ENCODE measurements around the gene CYB5D1.
A peak's percentile ranks its signal among the peaks of the same experiment; 100 is the strongest.
"Not testable (repeated sequence)": the region's sequence is repeated elsewhere in the genome, so short reads cannot be mapped to it uniquely, and the experiment has no call there.

CYB5D1 gene, protein sequence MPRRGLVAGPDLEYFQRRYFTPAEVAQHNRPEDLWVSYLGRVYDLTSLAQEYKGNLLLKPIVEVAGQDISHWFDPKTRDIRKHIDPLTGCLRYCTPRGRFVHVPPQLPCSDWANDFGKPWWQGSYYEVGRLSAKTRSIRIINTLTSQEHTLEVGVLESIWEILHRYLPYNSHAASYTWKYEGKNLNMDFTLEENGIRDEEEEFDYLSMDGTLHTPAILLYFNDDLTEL

DNA sequence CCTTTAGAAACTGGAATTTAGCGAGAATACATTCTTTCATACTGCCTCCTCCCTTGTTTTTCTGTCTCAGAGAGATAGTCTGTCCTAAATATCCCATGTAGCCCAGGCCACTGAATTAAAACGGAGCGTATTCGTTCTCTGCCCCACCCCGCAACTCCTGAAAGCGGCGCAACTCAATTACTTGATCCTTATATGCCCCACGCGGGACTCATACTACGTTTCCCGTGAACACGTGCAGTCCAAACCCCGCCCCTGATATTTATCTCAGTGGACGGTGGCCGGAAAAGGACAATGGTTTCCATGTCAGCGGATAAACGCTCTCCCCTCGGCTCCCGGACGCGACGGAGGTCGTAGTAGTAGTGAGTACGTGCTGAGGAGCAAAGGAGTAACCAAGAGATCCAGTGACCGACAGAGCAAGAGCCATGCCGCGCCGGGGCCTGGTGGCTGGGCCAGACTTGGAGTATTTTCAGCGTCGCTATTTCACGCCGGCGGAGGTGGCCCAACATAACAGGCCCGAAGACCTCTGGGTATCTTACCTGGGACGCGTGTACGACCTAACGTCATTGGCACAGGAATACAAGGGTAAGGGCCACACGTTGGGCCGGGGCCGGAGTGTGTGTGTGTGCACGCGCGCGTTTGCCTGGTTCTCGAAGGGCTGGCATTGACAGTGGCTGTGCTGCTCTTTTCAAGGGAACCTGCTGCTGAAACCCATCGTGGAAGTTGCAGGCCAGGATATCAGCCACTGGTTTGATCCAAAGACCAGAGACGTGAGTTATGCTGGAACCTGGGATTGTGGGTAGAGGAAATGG lies at the start of gene CYB5D1:
TSS of gene CYB5D1 (plus strand) at position 291 of the 809 bp plus-strand sequence. CDS start at position 423, 132 bp downstream.
- H3K4me3 ChIP-seq (ENCODE audit: low read depth, low read length), result peak within 1 kb of the TSS; percentile 87
- TF ChIP-seq CTCF (IDR thresholded peaks at IDR 0.05; ENCODE audit: low read depth, low read length) (no peak), MYC (IDR thresholded peaks at IDR 0.05; ENCODE audit: low read depth, low read length) (peak; percentile 84), MAX (IDR thresholded peaks at IDR 0.05; ENCODE audit: low read depth, low read length) (peak; percentile 95), POLR2A (IDR thresholded peaks at IDR 0.05; ENCODE audit: extremely low read depth, insufficient read length) (no peak)
- peak; percentile 90 for DNase-seq (ENCODE audit: low read depth)

DNA sequence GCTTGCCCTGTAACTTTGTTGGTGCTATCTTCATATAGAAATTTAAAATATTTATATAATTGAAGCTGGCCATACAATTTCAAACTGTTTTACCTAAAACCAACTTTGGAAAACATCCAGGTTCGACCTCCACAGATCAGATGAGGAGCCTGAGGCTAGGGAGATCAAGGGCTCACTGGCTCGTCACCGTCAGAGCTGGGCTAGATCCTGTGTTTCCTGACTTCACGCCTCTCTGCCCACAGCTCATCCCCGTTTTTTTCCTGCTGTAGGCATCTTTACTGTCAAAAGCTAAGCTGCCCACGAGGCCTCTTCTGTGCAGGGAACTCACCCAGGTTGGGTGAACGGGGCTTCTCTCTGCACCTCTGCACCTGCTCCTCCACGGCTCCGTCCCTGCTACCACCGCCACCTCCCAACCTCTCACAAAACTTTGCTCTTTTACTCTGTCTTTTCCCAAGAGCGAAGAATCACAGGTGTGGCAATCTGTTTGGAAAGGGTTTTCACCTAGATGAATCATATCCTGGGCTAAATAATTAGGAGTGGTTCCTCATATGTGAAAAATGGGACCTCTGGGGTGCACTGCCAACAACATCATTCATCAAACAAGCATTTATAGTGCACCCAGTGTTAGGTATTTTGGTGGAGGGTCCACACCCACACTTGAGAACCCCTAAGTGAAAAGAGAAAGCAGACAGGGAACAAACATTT lies 48.6 kb upstream of the CYB5D1 start:
- TF ChIP-seq POLR2A (IDR thresholded peaks at IDR 0.05; ENCODE audit: extremely low read depth, insufficient read length) (no peak), MAX (IDR thresholded peaks at IDR 0.05; ENCODE audit: low read depth, low read length) (no peak), CTCF (IDR thresholded peaks at IDR 0.05; ENCODE audit: low read depth, low read length) (no peak), MYC (IDR thresholded peaks at IDR 0.05; ENCODE audit: low read depth, low read length) (no peak)
- H3K4me3 ChIP-seq (ENCODE audit: low read depth, low read length), result no peak overlapping the region
- DNase-seq (ENCODE audit: low read depth), result no peak

GRCh38 chr17:7809791-7810343 lies 47.9 kb upstream of the CYB5D1 start:
- not testable (repeated sequence) for H3K4me3 ChIP-seq (ENCODE audit: low read depth, low read length)
- DNase-seq (ENCODE audit: low read depth), result peak; percentile 35

DNA sequence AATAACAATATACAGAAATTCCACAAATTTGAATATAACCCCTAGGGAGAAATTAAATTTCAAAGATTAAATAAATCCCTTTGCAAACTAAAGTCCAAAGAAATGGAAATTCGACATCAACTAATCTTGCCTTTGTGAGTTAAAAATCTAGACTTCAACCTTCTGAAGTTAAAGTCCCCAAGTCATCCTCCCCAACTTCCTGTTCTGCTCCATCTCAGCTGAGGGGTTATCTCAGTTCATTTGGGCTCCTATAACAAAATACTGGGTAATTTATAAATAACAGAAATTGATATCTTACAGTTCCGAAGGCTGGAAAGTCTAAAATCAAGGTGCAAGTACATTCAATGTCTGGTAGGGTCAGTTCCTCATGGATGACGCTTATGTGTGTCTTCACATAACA lies 46.6 kb upstream of the CYB5D1 start:
- TF ChIP-seq MAX (IDR thresholded peaks at IDR 0.05; ENCODE audit: low read depth, low read length) (no peak), POLR2A (IDR thresholded peaks at IDR 0.05; ENCODE audit: extremely low read depth, insufficient read length) (no peak), CTCF (IDR thresholded peaks at IDR 0.05; ENCODE audit: low read depth, low read length) (no peak), MYC (IDR thresholded peaks at IDR 0.05; ENCODE audit: low read depth, low read length) (no peak)
- H3K4me3 ChIP-seq (ENCODE audit: low read depth, low read length), result no peak overlapping the region

DNA sequence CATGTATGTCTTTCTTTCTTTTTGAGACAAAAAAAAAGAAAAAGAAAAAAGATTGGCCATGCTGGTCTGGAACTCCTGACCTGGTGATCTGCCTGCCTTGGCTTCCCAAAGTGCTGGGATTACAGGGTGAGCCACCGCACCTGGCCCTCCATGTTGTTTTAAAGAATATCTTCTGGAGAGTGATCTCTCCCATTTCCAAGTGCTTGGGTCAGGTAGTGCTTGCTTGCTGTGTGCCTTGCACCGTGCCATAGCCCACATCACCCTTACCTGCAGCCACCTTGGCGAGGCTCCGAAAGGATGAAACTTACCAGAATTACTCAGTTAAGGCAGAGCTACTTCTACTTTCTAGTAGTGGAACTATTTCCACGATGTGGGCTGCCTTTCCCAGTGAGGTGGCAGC lies 42.8 kb upstream of the CYB5D1 start:
- DNase-seq (ENCODE audit: low read depth), result no peak
- no peak overlapping the region for H3K4me3 ChIP-seq (ENCODE audit: low read depth, low read length)
- TF ChIP-seq CTCF (IDR thresholded peaks at IDR 0.05; ENCODE audit: low read depth, low read length), result no peak
- no peak for TF ChIP-seq MYC (IDR thresholded peaks at IDR 0.05; ENCODE audit: low read depth, low read length)
- TF ChIP-seq POLR2A (IDR thresholded peaks at IDR 0.05; ENCODE audit: extremely low read depth, insufficient read length), result no peak
- no peak for TF ChIP-seq MAX (IDR thresholded peaks at IDR 0.05; ENCODE audit: low read depth, low read length)

More for the DNA sequence above, 46.6 kb upstream of the CYB5D1 start:
- peak; percentile 8 for DNase-seq (ENCODE audit: low read depth)

Data from NB4 (cell line).